Colonic mucosa (tissue), 4 donors: ENCODE measurements around the gene MTHFS. TPM values are rescaled to one million over a fixed set of nuclear protein-coding genes. Genes with fewer than 3 reads are reported as not detected.

Experiments used
- DNase-seq: peaks from one replicate; pipeline ENCODE4 v3.0.0-alpha.2; 2020
- H3K27ac ChIP-seq: fragments of 200-600 bp; one replicate; pipeline ENCODE4 v1.8.0; 2021
- H3K27me3 ChIP-seq: fragments of 200-600 bp; one replicate; pipeline ENCODE4 v1.8.0; 2021
- H3K36me3 ChIP-seq: fragments of 200-600 bp; one replicate; pipeline ENCODE4 v1.8.0; 2021
- H3K4me1 ChIP-seq: fragments of 200-600 bp; one replicate; pipeline ENCODE4 v1.8.0; 2021; ENCODE audit warnings: mild to moderate bottlenecking
- H3K4me3 ChIP-seq: fragments of 200-600 bp; one replicate; pipeline ENCODE4 v1.8.0; 2021
- H3K9ac ChIP-seq, 2 donors: one replicate each; pipeline ENCODE4 v1.7.0; 2013; ENCODE audit warnings: control low read depth in 2 of 2, low read depth in 2 of 2, low read length in 2 of 2
- H3K9me3 ChIP-seq: fragments of 200-600 bp; one replicate; pipeline ENCODE4 v1.8.0; 2021
- intact Hi-C: fragments of 100-400 bp; cut with DNase I; formaldehyde crosslinking; loops from one replicate; pipeline ENCODE4 v1.14.1; 2022
- total RNA-seq, 2 donors: library from RNA; stranded (reverse); fragmentation: NEBNext Ultra II Directional in 1 of 2; extraction: Animal tissue kit (Norgen Biotek cat#: 25700) in 1 of 2; gene quantifications; one replicate each; pipeline ENCODE4 v1.2.1, GENCODE V29; 2021
- TF ChIP-seq, protein P1 (sequence below): fragments of 200-600 bp; IDR thresholded peaks from one replicate; pipeline ENCODE4 v1.8.0; 2022; ENCODE audit warnings: antibody characterized with exemption, mild to moderate bottlenecking
- donor health status: healthy.
- donor health status: DM: no; HTN: no; CAD: no.
- donor health status: DM: no; HTN: no; CAD: no.

Gene MTHFS
- total RNA-seq, 2 donors from 2014 or later, result 24.6 to 25.9 TPM

DNA sequence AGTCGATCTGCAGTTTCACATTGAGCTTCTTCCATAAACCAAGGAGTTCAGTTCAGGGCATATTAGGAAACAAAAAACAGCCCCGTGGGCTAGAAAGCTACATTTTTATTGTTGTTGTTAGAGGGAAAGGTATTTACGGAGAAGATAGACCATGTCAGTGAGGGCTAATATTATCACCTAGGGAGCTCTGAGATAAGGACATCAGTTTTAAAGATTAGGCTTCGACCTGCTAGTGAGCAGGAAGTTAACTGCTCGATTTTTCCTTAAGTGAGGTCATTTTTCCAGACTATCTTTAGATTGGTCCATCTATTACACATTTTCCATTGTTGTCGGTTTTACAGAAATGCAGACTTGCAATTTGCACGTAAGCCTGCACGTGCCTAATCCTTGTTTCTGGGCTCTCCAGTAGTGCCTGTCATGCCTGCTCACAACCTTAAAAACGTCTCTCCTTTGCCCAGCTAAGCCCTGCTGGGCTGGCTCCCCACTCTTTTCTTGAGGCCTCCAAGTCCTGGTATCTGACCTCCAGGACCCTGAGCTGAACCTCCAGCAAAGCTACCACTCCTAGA lies 72.6 kb downstream of the MTHFS start:
- H3K9me3 ChIP-seq, result no peaks in the 10 kb centered on the region
- no peak overlapping the region for H3K9ac ChIP-seq
- intact Hi-C loops, result no loop called here
- H3K4me1 ChIP-seq, result no peaks in the 10 kb centered on the region
- H3K27me3 ChIP-seq, result no peaks in the 10 kb centered on the region
- no peak overlapping the region for H3K27ac ChIP-seq
- no peak overlapping the region for H3K4me3 ChIP-seq
- DNase-seq, result no peak
- TF ChIP-seq, protein P1, sequence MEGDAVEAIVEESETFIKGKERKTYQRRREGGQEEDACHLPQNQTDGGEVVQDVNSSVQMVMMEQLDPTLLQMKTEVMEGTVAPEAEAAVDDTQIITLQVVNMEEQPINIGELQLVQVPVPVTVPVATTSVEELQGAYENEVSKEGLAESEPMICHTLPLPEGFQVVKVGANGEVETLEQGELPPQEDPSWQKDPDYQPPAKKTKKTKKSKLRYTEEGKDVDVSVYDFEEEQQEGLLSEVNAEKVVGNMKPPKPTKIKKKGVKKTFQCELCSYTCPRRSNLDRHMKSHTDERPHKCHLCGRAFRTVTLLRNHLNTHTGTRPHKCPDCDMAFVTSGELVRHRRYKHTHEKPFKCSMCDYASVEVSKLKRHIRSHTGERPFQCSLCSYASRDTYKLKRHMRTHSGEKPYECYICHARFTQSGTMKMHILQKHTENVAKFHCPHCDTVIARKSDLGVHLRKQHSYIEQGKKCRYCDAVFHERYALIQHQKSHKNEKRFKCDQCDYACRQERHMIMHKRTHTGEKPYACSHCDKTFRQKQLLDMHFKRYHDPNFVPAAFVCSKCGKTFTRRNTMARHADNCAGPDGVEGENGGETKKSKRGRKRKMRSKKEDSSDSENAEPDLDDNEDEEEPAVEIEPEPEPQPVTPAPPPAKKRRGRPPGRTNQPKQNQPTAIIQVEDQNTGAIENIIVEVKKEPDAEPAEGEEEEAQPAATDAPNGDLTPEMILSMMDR, result no peak
- H3K36me3 ChIP-seq, result no peaks in the 10 kb centered on the region

DNA sequence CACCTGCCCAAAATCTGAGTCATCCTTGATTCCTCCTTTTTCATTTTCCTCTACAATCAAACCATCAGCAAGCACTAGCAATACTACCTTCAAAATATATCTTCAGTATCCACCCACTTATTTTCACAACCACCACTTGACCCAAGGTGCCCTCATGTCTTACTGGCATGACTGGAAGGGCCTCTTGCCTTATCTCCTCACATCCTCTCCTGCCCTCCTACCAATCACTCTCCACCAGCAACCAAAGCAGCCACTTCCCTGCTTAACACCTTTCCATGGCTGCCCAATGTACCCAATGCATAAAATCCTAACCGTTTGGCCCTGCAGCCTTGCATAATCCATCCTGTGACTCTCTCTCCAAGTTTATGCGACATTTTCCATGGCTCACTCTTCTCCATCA lies 76.0 kb downstream of the MTHFS start:
- no peaks in the 10 kb centered on the region for H3K9me3 ChIP-seq
- H3K9ac ChIP-seq, result no peak overlapping the region
- H3K36me3 ChIP-seq, result no peaks in the 10 kb centered on the region
- DNase-seq, result no peak
- intact Hi-C loops, result no loop called here
- H3K27me3 ChIP-seq, result no peaks in the 10 kb centered on the region
- H3K4me3 ChIP-seq, result no peak overlapping the region
- TF ChIP-seq, protein P1, result no peak
- H3K4me1 ChIP-seq, result no peaks in the 10 kb centered on the region
- H3K27ac ChIP-seq, result no peak overlapping the region

DNA sequence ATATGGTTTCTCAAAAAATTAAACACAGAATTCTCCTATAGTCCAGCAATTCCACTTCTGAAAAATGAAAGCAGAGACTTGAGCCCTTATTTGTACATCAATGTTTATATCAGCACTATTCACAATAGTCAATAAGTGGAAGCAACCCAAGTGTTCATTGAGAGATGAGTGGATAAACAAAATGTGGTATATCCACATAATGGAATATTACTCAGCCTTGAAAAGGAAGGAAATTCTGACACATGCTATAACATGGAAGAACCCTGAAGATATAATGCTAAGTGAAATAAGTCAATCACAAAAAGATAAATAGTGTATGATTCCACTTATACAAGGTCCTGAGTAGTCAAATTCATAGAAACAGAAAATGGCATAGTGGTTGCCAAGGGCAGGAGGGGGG lies 76.6 kb downstream of the MTHFS start:
- Histone ChIP-seq H3K9me3 (no peaks in the 10 kb centered on the region), H3K4me1 (no peaks in the 10 kb centered on the region), H3K27ac (no peak overlapping the region), H3K27me3 (no peaks in the 10 kb centered on the region), H3K9ac (no peak overlapping the region), H3K36me3 (no peaks in the 10 kb centered on the region), H3K4me3 (no peak overlapping the region)
- DNase-seq, result no peak
- TF ChIP-seq, protein P1, result no peak
- intact Hi-C loops, result no loop called here

DNA sequence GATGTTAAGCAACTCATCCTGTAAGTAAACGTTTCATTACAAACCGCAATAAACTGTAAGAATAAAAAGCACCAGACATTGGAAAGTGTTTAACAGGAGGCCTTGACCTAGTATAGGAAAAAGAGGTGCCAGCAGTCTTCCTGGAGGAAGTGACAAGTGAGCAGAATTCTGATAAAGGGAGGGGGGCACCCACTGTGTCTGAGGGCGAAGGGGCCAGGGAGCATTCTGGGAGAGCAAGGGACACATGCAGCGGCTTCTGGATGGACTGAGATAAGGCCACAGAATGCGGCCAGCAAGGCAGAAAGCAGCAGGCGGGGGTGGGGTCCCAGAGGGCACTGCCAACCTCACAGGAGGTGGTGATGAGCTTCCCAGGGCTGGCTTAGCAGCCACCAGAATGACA lies 80.2 kb downstream of the MTHFS start:
- TF ChIP-seq, protein P1, result no peak
- Histone ChIP-seq H3K27ac (no peak overlapping the region), H3K4me3 (no peak overlapping the region), H3K4me1 (no peaks in the 10 kb centered on the region), H3K9ac (no peak overlapping the region), H3K36me3 (no peaks in the 10 kb centered on the region), H3K27me3 (no peaks in the 10 kb centered on the region), H3K9me3 (no peaks in the 10 kb centered on the region)
- intact Hi-C loops, result no loop called here
- DNase-seq, result no peak

DNA sequence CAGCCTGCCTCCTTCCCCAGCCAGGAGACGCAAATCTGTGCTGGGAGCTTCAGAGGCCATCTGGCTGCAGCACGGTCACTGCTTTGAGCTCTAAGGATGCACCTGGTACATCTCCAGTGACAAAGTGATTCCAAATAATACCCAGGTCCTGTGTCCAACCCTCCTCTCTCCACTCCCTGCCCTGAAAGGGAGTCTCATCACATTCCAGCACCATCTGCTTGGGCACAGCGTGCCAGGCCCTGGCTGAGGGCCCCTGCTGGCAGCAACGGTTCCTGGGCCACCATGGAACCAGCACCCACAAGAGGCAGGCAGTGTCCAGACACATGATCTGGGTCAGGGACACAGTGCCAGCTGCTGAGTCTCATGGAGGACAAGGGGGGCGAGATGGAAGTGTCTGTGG lies 81.3 kb downstream of the MTHFS start:
- Histone ChIP-seq H3K9ac (no peak overlapping the region), H3K36me3 (no peaks in the 10 kb centered on the region), H3K27me3 (no peaks in the 10 kb centered on the region), H3K4me3 (no peak overlapping the region), H3K9me3 (no peaks in the 10 kb centered on the region), H3K27ac (no peak overlapping the region), H3K4me1 (no peaks in the 10 kb centered on the region)
- intact Hi-C loops, result no loop called here
- DNase-seq, result no peak
- TF ChIP-seq, protein P1, result no peak

DNA sequence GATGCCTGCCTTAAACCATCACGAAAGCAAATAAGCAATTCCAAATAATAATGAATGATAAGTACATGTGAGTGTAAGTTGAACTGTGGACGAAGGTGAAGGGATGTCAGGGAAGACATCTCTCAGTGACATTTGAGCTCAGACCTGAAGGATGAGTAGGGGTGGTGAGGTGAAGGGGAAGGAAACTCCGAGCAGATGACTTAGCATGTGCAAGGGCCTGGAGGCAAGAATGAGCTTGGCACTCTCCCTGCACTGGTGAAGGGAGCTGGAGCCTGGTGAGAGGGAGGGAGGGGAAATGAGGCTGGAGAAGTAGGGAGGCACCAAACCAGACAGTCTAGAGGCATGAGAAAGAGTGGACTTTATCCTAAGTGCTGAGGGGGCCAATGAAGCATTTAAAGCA lies 84.3 kb downstream of the MTHFS start:
- H3K9me3 ChIP-seq, result no peaks in the 10 kb centered on the region
- no peak overlapping the region for H3K27ac ChIP-seq
- H3K4me1 ChIP-seq, result no peaks in the 10 kb centered on the region
- no peaks in the 10 kb centered on the region for H3K36me3 ChIP-seq
- H3K9ac ChIP-seq, result no peak overlapping the region
- H3K4me3 ChIP-seq, result no peak overlapping the region
- TF ChIP-seq, protein P1, result no peak
- no peaks in the 10 kb centered on the region for H3K27me3 ChIP-seq
- no peak for DNase-seq
- intact Hi-C loops, result no loop called here
